Putamen (tissue), 1 donor: ENCODE measurements around the gene ZFP30.
"Not testable (repeated sequence)": the region's sequence is repeated elsewhere in the genome, so short reads cannot be mapped to it uniquely, and the experiment has no call there.

Source experiments
- DNase-seq: peaks from one replicate; pipeline ENCODE4 v3.0.0-alpha.2; 2016; ENCODE audit warnings: low spot score

Gene ZFP30

GRCh38 chr19:37655301-37655688 lies at the start of gene ZFP30:
Gene ZFP30, minus strand, starts transcription at chr19:37655465. Its CDS starts 7,643 bp downstream, at chr19:37647822.
- peak; percentile 95 for DNase-seq

GRCh38 chr19:37699057-37699456 lies 43.8 kb upstream of the ZFP30 start:
- DNase-seq, result no peak

GRCh38 chr19:37698216-37698615 lies 43.0 kb upstream of the ZFP30 start:
- no peak for DNase-seq

- DNase-seq, result no peak
Measured at GRCh38 chr19:37695144-37695899, 40.1 kb upstream of the ZFP30 start.

- peak; percentile 44 for DNase-seq
Measured at GRCh38 chr19:37692956-37693620, 37.8 kb upstream of the ZFP30 start.

GRCh38 chr19:37691881-37692504 lies 36.7 kb upstream of the ZFP30 start:
- peak; percentile 90 for DNase-seq

- no peak for DNase-seq
Measured at GRCh38 chr19:37683520-37683919, 28.3 kb upstream of the ZFP30 start.

GRCh38 chr19:37669450-37669914 lies 14.2 kb upstream of the ZFP30 start:
- no peak for DNase-seq

- DNase-seq, result not testable (repeated sequence)
Measured at GRCh38 chr19:37657157-37657556, 1.9 kb upstream of the ZFP30 start.

- DNase-seq, result peak; percentile 89
Measured at GRCh38 chr19:37655689-37656371, 565 bp upstream of the ZFP30 start.

- DNase-seq, result peak; percentile 19
Measured at GRCh38 chr19:37654629-37655300, 500 bp downstream of the ZFP30 start.

- DNase-seq, result no peak
Measured at GRCh38 chr19:37654118-37654517, 1.1 kb downstream of the ZFP30 start.

GRCh38 chr19:37635076-37636056 lies 19.9 kb downstream of the ZFP30 start:
- DNase-seq, result no peak

GRCh38 chr19:37594982-37595382 lies 60.3 kb downstream of the ZFP30 start:
- DNase-seq, result no peak

GRCh38 chr19:37594304-37594981 lies 60.8 kb downstream of the ZFP30 start, which contains the start of the genes ZNF540 and ZNF571:
Gene ZNF540, plus strand, starts transcription at chr19:37594876. Its CDS starts 3,572 bp downstream, at chr19:37598448.
Gene ZNF571, minus strand, starts transcription at chr19:37594792. Its CDS starts 8,116 bp downstream, at chr19:37586676.
- peak; percentile 95 for DNase-seq

- no peak for DNase-seq
Measured at GRCh38 chr19:37593996-37594303, 61.3 kb downstream of the ZFP30 start.

- no peak for DNase-seq
Measured at GRCh38 chr19:37583340-37583739, 71.9 kb downstream of the ZFP30 start.

GRCh38 chr19:37572203-37572602 lies 83.1 kb downstream of the ZFP30 start:
- DNase-seq, result no peak

GRCh38 chr19:37565370-37565669 lies 89.9 kb downstream of the ZFP30 start:
- DNase-seq, result no peak
